A673 (cell line): ENCODE results near the gene ZNF653.

Experiments used
- EZH2 ChIP-seq: fragments of 200-600 bp; sonication (generic); IDR thresholded peaks from 2 replicates; pipeline ENCODE4 v1.6.1; 2017; ENCODE audit warnings: borderline replicate concordance, low read depth, mild to moderate bottlenecking, mixed read lengths, antibody characterized with exemption, low read length; ENCODE audit not compliant: poor library complexity, severe bottlenecking
- TF ChIP-seq, protein P1 (sequence below): fragments of 300-800, 200-600 bp; sonication (generic); conservative IDR thresholded peaks from 2 replicates; pipeline ENCODE4 v1.5.1; 2017; ENCODE audit warnings: low read depth, mild to moderate bottlenecking, antibody characterized with exemption, low read length, moderate library complexity, mixed read lengths

DNA sequence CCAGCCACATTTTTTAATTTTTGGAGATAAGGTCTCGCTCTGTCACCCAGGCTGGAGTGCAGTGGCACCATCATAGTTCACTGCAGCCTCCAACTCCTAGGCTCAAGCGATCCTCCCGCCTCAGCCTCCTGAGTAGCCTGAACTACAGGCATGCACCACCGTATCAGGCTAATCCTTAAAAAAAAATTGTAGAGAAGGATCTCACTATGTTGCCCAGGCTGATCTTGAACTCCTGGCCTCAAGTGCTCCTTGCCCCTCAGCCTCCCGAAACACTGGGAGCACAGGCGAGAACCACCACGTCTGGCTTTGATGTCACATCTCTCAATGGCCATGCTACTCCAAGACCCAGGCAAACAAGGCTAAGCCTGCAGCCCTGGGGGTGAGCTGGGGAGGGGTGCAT is 49.0 kb downstream of the ZNF653 start:
- no peak for TF ChIP-seq EZH2
- TF ChIP-seq, protein P1, sequence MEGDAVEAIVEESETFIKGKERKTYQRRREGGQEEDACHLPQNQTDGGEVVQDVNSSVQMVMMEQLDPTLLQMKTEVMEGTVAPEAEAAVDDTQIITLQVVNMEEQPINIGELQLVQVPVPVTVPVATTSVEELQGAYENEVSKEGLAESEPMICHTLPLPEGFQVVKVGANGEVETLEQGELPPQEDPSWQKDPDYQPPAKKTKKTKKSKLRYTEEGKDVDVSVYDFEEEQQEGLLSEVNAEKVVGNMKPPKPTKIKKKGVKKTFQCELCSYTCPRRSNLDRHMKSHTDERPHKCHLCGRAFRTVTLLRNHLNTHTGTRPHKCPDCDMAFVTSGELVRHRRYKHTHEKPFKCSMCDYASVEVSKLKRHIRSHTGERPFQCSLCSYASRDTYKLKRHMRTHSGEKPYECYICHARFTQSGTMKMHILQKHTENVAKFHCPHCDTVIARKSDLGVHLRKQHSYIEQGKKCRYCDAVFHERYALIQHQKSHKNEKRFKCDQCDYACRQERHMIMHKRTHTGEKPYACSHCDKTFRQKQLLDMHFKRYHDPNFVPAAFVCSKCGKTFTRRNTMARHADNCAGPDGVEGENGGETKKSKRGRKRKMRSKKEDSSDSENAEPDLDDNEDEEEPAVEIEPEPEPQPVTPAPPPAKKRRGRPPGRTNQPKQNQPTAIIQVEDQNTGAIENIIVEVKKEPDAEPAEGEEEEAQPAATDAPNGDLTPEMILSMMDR, result no peak
